OCI-M2 (cell line): Measurements from ENCODE around the gene AVL9.
"Not testable (repeated sequence)": the region's sequence is repeated elsewhere in the genome, so short reads cannot be mapped to it uniquely, and the experiment has no call there.

Source experiments
- DNase-seq: peaks from one replicate; lab custom pipeline; 2025; ENCODE audit not compliant: unreplicated experiment; lab: John Stamatoyannopoulos, UW

AVL9 gene

DNA sequence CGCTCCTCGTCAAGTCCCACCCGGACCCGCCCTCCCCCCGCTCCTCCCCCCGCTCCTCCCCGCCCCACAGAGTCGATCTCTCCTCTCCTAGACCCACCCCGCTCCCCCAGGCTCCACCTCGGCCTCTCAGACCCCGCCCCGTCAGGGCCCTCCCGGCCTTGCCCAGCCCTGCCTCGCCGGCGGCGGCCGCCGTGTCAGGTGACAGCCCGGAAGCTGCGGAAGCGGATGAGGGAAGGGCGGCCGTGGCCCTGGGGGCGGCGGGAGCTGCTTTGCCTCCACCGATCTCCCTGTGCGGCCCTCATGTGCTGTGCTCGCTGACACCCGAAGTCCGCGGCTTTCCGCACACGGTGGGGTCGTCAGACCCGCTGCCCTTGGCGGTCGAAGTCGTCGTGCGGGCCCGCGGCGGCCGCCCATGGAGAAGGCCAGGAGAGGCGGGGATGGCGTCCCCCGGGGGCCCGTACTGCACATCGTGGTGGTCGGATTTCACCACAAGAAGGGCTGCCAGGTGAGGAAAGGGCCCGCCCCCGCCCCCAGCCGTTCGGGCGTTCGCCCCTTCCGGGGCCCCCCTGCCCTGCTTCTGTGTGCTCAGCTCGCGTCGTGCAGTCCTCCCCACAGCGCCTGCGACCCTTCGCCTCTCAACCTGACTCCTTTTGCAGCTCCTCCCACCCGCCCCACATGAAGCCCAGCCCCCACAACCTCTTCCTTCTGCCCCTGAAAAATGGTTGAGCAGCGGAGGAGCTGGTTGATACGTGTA is at the start of gene AVL9:
Gene AVL9, plus strand, starts transcription at position 192 of the 754 bp plus-strand sequence. Its CDS starts 221 bp downstream, at position 413.
- no peak for DNase-seq

DNA sequence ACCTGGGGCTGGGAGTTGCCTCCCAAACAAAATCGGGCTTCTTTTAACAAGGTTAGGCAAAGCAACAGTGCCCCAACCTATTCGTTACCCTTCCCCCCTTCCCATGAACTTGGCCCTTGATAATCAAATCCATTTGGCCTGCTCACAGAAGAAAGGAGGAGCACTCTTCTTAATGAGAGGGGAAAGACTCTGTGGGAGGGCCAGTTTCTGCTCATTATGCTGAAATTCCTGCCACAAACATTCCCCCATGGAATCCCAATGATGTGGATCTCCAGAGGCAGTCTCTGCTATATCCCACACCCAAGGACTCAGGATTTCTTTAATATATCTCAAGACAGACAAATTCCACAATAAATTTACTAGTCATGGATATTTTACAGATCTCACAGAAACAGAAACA is 48.1 kb upstream of the AVL9 start:
- no peak for DNase-seq

DNA sequence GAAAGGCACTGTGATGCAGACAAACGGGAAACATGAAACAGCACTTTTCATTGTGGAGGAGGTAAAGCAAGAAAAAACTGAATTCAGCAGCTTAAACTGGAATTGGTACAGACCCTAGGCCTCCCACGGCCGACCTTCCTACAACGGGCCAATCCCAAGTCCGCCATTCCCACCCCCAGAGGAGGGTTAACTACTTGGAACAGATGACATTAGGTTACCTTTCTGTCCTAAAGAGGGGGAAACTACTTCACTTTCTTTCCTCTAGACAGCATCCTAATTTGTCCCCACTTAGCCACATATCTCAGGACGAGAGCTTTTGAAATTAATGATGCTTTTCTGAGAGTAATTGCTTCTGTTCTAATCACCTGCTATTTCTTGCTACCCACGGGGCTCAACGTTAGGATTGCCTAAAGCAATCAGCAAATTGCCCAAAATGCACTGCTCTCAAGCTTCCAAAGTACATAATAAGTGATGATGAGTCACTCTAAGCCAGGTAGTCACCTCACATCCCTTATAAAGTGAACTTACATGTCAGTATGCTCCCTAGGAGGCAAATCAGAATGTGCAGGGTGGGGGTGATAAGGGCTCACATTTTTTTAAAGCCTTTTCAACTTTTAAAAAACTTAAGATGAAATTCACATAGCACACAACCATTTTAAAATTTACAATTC is 41.8 kb upstream of the AVL9 start:
- DNase-seq, result no peak

DNA sequence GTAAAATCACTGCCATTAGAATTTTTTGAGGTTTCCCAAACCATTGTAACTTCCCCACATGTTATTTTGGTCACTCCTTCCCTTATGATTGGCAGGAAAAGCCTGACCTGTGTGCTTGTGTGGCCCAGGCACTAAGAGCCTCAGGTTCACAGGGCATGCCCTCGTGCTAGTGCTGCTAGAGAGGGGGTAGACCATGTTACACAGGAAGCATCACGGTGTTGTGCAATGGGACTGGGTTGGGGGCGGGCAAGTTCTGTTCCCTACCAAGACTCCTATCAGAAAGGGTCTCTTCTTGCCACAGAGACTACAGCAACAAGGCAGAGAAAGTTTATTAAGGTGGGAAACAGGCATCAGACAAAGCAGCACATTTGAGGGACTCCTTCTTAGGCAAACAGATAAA is 37.3 kb upstream of the AVL9 start:
- DNase-seq, result no peak

DNA sequence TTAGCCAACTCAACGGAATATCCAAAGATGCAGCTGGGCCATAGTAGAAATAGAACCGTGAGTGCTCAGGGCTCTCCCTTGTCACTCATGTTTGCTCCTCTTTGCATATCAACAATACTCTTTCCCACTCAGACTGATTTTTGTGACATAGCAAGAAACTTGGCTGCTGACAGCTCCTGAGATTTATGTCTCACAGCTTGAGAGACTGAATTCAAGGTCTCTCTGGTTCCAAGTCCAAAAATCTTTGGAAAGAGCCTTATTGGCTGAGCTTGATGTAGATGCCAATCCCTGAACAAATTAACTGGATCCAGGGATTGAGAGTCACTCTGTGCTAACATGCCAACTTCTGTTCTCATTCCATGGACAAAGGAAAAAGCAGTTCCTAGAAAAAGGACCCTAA is 35.5 kb upstream of the AVL9 start:
- no peak for DNase-seq

DNA sequence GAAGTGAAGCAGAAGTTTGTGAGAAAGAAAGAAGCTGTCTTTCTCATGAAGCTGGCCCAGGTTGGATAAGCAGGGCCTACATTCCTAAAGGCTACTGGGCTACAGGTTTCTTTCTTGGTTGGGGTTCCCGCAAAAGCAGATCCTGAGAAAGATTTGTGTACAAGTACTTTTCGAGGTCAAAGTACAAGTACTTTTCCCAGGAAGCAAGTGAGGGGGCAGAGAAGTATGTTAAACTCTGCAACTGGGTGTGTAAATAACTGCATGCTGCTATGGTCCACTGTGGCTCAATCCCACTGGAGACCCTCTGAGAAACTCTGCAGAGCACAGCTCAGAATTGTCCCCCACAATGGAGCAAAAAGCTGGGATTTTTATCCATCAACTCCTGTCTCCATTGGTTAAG is 33.8 kb upstream of the AVL9 start:
- DNase-seq, result no peak

DNA sequence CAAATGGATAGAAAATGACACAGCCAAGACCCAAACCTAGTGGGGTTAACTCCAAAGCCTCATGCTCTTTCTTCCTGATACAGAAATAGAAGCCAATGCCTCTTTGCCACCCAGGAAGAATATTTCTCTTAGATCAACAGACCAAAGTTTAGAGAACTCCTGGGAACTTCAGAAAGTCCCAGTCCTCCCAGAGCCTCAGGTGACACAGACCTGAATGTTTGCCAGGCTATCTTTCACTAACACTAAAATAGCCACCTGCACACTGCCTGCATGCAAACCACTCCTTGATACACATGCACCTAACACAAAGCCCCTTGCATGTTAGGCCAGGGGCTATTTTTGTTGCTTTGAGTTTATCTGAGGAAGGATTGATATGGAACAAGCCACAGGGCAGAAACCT is 32.8 kb upstream of the AVL9 start:
- DNase-seq, result no peak

DNA sequence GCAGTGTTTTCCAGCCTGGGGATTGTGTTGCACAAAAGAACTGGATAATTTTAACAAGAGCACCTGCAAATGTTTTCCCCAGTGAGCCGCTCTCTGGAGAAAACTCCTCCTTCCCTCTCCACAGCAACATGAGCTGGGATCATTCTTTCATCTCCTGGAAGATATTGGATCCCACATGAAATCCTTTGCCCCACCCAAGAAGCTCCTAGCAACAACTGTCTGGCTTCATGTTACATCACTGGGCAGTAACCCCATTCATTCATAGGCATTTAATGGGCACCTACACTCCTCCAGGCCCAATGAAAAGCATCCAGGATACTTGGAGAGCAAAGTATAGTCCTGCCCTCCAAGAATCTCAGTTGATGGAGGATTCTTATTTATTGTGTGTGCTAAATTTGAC is 32.3 kb upstream of the AVL9 start:
- DNase-seq, result no peak

DNA sequence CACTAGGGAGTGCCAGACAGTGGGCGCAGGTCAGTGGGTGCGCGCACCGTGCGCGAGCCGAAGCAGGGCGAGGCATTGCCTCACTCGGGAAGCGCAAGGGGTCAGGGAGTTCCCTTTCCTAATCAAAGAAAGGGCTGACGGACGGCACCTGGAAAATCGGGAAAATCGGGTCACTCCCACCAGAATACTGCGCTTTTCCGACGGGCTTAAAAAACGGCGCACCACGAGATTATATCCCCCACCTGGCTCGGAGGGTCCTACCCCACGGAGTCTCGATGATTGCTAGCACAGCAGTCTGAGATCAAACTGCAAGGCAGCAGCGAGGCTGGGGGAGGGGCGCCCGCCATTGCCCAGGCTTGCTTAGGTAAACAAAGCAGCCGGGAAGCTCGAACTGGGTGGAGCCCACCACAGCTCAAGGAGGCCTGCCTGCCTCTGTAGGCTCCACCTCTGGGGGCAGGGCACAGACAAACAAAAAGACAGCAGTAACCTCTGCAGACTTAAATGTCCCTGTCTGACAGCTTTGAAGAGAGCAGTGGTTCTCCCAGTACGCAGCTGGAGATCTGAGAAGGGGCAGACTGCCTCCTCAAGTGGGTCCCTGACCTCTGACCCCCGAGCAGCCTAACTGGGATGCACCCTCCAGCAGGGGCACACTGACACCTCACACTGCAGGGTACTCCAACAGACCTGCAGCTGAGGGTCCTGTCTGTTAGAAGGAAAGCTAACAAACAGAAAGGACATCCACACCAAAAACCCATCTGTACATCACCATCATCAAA is 30.5 kb upstream of the AVL9 start:
- not testable (repeated sequence) for DNase-seq

DNA sequence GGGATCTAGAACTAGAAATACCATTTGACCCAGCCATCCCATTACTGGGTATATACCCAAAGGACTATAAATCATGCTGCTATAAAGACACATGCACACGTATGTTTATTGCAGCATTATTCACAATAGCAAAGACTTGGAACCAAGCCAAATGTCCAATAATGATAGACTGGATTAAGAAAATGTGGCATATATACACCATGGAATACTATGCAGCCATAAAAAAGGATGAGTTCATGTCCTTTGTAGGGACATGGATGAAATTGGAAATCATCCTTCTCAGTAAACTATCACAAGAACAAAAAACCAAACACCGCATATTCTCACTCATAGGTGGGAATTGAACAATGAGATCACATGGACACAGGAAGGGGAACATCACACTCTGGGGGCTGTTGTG is 25.3 kb upstream of the AVL9 start:
- DNase-seq, result not testable (repeated sequence)

DNA sequence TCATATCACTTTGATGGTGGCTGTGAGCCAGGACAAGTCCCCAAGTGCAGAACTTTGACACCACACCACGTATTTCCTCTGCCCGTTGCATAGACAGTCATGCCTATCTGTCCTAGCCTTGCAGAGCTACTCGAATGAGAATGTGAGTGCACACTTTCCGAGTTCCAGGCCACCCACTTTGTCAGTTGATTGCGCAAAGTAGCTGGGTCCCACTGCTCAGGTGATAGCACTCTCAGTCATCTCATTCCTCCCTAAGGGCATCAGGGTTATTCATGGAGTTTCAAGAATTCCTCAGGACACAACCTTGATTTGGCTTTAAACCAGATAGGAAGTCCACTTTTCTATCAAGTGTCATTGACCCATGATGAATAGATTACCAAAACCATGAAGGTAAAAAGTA is 24.4 kb upstream of the AVL9 start:
- no peak for DNase-seq

DNA sequence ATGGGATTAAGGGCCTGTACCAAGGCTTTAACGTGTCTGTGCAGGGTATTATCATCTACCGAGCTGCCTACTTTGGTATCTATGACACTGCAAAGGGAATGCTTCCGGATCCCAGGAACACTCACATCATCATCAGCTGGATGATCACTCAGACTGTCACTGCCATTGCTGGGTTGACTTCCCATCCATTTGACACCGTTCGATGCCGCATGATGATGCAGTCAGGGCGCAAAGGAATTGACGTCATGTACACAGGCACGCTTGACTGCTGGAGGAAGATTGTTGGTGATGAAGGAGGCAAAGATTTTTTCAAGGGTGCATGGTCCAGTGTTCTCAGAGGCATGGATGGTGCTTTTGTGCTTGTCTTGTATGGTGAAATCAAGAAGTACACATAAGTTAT is 23.3 kb upstream of the AVL9 start:
- DNase-seq, result no peak

DNA sequence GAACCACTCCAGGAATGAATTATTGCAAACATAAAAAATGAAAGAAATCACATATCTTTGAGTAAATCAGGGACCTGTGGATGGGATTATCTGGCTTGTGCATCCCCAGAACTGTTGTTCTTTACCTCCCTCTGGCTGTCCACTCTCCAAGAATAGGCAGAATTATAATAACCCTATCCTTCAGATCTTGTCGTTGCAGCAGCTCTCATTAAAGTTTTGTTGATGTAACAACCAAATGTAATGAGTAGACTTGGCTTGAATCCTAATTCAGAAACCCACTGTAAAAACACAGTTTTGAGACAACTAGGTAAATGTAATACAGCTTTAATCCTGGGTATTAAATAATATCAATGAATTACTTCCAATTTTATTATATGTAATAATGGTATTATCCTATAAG is 21.3 kb upstream of the AVL9 start:
- DNase-seq, result no peak

DNA sequence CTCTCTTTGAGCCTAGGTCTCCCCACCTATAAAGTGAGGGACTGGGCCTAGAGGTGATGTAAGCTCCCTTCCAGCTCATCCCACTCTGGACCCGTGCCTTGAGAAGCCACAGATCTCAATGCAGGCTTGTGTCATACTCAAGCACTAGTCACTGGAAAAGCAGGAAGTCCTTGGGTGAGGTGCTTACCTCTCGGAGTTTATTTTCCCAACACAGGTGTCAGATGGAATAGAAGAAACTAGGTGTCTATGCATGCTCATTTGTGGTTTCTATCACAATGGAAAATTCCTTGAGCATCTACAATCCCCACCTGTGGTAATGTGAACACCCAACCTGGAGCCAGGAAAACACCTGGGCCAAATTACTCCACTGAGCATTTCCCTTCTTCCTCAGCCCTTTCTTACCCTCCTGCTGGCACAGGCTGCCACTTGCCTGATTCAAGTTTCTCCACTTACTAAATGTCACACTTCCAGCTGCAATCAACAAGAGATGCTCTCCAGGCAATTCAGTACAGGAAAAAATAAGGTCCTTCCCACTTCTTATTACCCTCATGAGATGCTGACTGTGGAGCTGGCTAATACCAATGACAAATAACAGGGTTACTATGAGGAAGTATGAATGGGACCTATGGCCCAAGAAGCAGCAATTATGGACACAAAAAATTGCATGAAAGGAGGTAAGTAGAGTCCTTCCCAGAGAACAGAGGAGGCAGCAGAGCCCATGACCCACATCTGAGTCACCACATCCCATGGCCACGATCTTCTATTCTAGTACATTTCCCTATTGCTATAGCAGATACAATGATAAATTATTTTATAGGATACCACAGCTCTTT is 18.3 kb upstream of the AVL9 start:
- no peak for DNase-seq

DNA sequence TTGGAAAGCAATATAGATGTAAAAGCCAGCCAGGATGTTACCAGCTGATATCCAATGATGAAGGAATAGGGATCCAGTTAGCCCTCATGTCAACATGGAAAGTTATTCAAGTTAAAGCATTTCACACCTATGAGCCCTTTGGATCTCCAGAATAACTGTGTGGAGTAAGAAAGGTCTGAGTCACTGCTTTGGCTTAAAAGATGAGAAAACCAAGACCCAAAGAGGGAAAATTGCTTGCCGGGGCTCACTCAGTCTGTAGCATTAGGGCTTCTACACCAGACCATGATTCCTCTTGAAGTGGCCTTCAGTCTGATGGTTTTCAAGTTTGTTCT is 17.7 kb upstream of the AVL9 start:
- no peak for DNase-seq

DNA sequence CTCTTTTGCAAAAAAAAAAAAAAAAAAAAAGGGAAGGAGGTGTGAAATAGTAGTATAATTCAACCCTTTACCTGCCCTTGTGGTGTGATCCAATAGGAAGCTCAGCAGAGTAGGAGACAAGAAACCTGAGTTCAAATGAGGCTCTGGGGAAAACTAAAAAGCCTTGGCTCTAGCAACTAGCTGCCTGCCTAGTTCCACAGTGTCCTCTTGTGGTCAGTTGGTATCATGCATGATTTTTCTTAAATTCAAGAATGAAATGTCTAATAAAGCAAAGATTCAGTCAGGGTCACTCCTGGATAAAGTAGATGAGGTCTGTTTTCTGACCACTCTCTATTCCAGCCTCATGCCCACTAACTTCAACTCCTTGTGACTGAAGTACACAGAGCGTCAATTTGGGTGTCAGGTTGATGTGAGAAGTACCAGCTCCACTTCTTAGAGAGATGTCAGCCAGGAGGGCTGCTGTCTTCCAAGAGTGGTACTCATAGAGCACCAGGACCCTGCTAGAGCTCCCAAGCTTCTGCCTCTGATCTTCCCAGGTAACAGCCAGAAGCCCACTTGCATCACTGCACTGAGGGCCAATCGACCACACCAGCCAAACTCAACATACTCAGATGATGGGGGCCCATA is 15.6 kb upstream of the AVL9 start:
- no peak for DNase-seq

DNA sequence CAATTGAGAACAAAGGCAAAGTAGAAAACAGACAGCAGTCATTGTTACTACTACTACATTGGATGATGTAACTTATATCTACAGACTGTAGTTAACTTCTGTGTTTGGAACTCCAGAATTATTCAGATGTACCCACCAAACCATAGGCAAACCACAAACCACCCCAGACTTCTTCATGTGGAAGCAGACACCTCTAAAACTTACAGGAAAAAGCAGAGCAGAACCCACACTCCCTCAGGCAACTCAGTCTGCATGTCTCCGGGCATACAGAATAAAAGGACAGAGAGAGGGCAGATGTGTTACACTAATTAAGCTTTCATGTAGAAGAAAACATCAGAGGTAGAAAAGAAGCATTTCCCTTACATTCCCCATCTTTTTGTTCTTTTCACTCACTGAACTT is 14.1 kb upstream of the AVL9 start:
- DNase-seq, result no peak

DNA sequence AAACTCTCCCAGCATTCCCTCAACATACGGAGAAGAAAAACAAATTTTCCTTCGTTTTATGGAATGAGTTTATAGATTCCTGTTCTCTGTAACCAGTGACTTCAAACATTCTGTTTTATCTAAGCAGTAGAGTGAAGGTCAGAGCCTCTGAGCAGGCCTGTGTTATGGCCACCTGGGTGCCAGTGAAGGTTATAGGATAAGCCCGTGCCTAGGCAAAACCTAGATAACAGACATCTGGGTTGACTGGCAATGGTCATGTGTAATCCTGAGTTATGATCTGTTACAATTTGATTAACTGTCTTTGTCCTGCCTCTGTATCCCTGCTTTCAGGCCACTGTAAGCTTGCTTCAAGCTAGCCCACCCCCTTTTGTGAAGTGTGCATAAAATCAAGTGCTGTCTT is 13.4 kb upstream of the AVL9 start:
- no peak for DNase-seq

DNA sequence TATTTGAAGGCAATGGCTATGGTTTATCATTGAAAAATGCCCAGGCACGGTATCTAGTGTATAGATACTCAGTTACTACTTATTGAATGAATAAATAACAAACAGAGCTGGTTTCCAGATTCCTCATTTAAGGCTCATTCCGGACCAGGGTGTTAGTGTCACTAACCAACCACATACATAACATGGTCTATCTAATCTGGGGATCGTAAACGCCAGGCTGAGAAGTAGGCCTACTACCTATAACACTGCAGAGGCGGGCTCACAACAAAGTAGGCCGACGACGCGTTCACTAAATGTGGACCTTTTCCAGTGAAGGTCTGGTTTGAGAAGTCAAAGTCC is 5.5 kb upstream of the AVL9 start:
- no peak for DNase-seq

DNA sequence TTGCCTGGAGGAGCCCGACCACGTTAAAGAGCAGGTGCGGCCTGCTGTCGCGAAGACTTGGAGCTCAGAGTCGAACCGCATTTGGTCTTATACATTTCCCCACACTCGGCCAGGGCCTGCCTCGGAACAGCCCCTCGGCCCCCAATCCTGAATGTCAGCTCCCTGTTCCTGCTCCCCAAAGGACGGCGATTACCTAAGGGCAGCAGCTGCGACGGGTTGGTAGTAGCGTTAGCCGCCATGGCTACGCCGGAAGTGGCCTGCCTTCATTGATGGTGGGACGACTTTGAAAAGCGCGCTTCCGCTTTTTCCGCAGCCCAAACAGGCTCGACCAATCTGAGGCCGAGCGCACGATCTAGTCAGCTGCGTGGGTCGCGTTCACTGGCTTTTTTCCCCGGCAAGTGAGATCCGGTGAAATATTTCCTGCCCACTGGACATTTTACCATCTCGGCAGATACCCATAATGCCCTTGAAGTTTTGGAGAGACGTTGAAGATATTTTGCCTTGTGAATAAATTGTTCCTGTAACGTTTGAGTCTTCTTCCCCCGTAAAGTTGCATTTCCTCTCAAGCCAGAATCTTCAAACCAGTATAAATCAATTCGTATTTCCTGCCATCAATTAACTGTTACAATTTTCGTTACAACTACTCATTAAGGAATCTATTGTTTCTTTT is 5.0 kb upstream of the AVL9 start, which contains the start of gene LSM5:
Gene LSM5, minus strand, starts transcription at position 254 of the 670 bp plus-strand sequence. Its CDS starts 15 bp downstream, at position 239.
- DNase-seq, result peak; percentile 38
